B cell (primary cell): ENCODE measurements around the gene SCO2. TPM values are rescaled to one million over a fixed set of nuclear protein-coding genes. Genes with fewer than 3 reads are reported as not detected.
A peak's percentile ranks its signal among the peaks of the same experiment; 100 is the strongest.

Source experiments
- ATAC-seq: fragments of 200-7000 bp; cut with Tn5 transposase; one replicate; pipeline ENCODE4 v1.10.0; 2021; ENCODE audit warnings: low read depth, mild to moderate bottlenecking, moderate number of reproducible peaks, moderate library complexity
- CTCF ChIA-PET: fragments of 350-600 bp; sonication (Branson Sonifier 250); formaldehyde crosslinking; loops from one replicate; lab custom pipeline; 2021; ENCODE audit warnings: antibody characterized with exemption, inconsistent platforms; lab: Charles Lee
- POLR2A ChIA-PET: fragments of 350-600 bp; sonication (Branson Sonifier 250); formaldehyde crosslinking; loops from one replicate; lab custom pipeline; 2021; ENCODE audit warnings: antibody characterized with exemption; lab: Charles Lee
- DNase-seq: peaks from one replicate; pipeline ENCODE4 v3.0.0; 2013
- H2AFZ ChIP-seq: 2 replicates; pipeline ENCODE4 v1.6.1; 2012; ENCODE audit warnings: mild to moderate bottlenecking, low read depth, low read length; ENCODE audit not compliant: insufficient read depth, poor library complexity, severe bottlenecking
- H3K27ac ChIP-seq, 2 donors: 1 replicate in 1 of 2; 2 replicates in 1 of 2; pipeline ENCODE4 v1.5.1; 2012 to 2013; ENCODE audit warnings: low read length in 2 of 2, mild to moderate bottlenecking in 2 of 2, moderate library complexity in 1 of 2
- H3K27me3 ChIP-seq, 4 experiments: fragments of 200-600 bp in 1 of 4; sonication (generic) in 1 of 4; replicated peaks in 1 of 4; 1 replicate in 2 of 4; 2 replicates in 2 of 4; pipeline versions ENCODE4 v1.6.1 to v1.7.0; 2013 to 2016; ENCODE audit warnings: low read length in 3 of 4, mild to moderate bottlenecking in 2 of 4, mixed read lengths in 1 of 4, moderate library complexity in 1 of 4; ENCODE audit not compliant: insufficient read depth in 4 of 4, control insufficient read depth in 3 of 4; ENCODE audit errors: control extremely low read depth in 1 of 4
- H3K36me3 ChIP-seq, 2 experiments: replicated peaks in 1 of 2; 1 replicate in 1 of 2; 2 replicates in 1 of 2; pipeline versions ENCODE4 v1.6.1 to v1.7.1; 2013; ENCODE audit warnings: low read length in 1 of 2; ENCODE audit not compliant: insufficient read depth in 2 of 2, control insufficient read depth in 1 of 2; ENCODE audit errors: control extremely low read depth in 1 of 2, extremely low read depth in 1 of 2
- H3K4me1 ChIP-seq, 2 donors: fragments of 200-600 bp in 1 of 2; sonication (generic) in 1 of 2; 1 replicate in 1 of 2; 2 replicates in 1 of 2; pipeline versions ENCODE4 v1.5.1 to v1.6.1; 2013 to 2017; ENCODE audit warnings: low read length in 2 of 2; ENCODE audit not compliant: control insufficient read depth in 2 of 2, insufficient read depth in 2 of 2
- H3K4me2 ChIP-seq: replicated peaks from 2 replicates; pipeline ENCODE3; 2012; ENCODE audit warnings: mild to moderate bottlenecking, low read depth, low read length; ENCODE audit not compliant: poor library complexity, severe bottlenecking
- H3K4me3 ChIP-seq, 5 experiments: fragments of 200-600 bp in 1 of 5; sonication (generic) in 1 of 5; 1 replicate in 3 of 5; 2 replicates in 2 of 5; pipeline versions ENCODE4 v1.5.1 to v1.7.0; 2011 to 2016; ENCODE audit warnings: low read length in 4 of 5, mild to moderate bottlenecking in 4 of 5, low read depth in 2 of 5, control low read depth in 1 of 5, moderate library complexity in 1 of 5; ENCODE audit not compliant: insufficient read depth in 1 of 5; ENCODE audit errors: control extremely low read depth in 1 of 5, extremely low read depth in 1 of 5
- H3K79me2 ChIP-seq: fragments of 200-600 bp; sonication (generic); one replicate; pipeline ENCODE4 v1.6.0; 2016; ENCODE audit warnings: low read length; ENCODE audit not compliant: control insufficient read depth, insufficient read depth
- H3K9ac ChIP-seq: fragments of 200-600 bp; sonication (generic); 2 replicates; pipeline ENCODE4 v1.6.1; 2017; ENCODE audit warnings: mild to moderate bottlenecking, low read length, moderate library complexity
- H3K9me3 ChIP-seq, 3 donors: one replicate each; pipeline versions ENCODE4 v1.6.1 to v1.7.1; 2013; ENCODE audit warnings: low read length in 2 of 3; ENCODE audit not compliant: control insufficient read depth in 2 of 3, insufficient read depth in 1 of 3; ENCODE audit errors: control extremely low read depth in 1 of 3
- H4K20me1 ChIP-seq: 2 replicates; pipeline ENCODE4 v1.6.0; 2012; ENCODE audit warnings: mild to moderate bottlenecking, low read length; ENCODE audit not compliant: insufficient read depth, control insufficient read depth, poor library complexity, severe bottlenecking
- H3K27ac Mint-ChIP-seq: one replicate; pipeline ENCODE4 v1.8.0; 2021; ENCODE audit warnings: mixed read lengths
- H3K27me3 Mint-ChIP-seq: one replicate; pipeline ENCODE4 v1.8.0; 2021; ENCODE audit warnings: mixed read lengths
- H3K4me1 Mint-ChIP-seq: one replicate; pipeline ENCODE4 v1.8.0; 2021; ENCODE audit warnings: mixed read lengths
- H3K4me3 Mint-ChIP-seq: one replicate; pipeline ENCODE4 v1.8.0; 2021; ENCODE audit warnings: mixed read lengths
- H3K9me3 Mint-ChIP-seq: one replicate; pipeline ENCODE4 v1.8.0; 2022; ENCODE audit warnings: mixed read lengths; ENCODE audit not compliant: insufficient read depth
- CTCF ChIP-seq: fragments of 200-600 bp; IDR thresholded peaks from one replicate; pipeline ENCODE4 v1.8.0; 2022; ENCODE audit warnings: antibody characterized with exemption, mild to moderate bottlenecking
- EZH2 ChIP-seq: IDR thresholded peaks from 2 replicates; pipeline ENCODE4 v1.6.1; 2012; ENCODE audit warnings: borderline replicate concordance, low read depth, mild to moderate bottlenecking, moderate library complexity, low read length; ENCODE audit not compliant: insufficient read depth, poor library complexity, severe bottlenecking
- WGBS: methylation state at CpG from one replicate; pipeline ENCODE4 v1.1.5; 2013; ENCODE audit warnings: missing lambda C conversion rate; ENCODE audit not compliant: insufficient coverage; 5-methylcytosine and 5-hydroxymethylcytosine counted together
- intact Hi-C: fragments of 100-400 bp; cut with micrococcal nuclease; formaldehyde crosslinking; loops from one replicate; pipeline ENCODE4 v1.10.0; 2022
- polyA plus RNA-seq: library from polyadenylated mRNA; depleted of rRNA; stranded (reverse); fragments of >200 nt; gene quantifications from 2 replicates; pipeline ENCODE4 v1.2.3, GENCODE V29; 2012
- total RNA-seq, 2 donors: library from RNA; stranded (reverse); fragments of 120-200 nt in 1 of 2; gene quantifications; 1 replicate in 1 of 2; 2 replicates in 1 of 2; pipeline versions ENCODE4 v1.2.3 to v1.2.4, GENCODE V29; 2013 to 2022

Gene SCO2
- total and polyA plus RNA-seq, 2 donors (not counting 1 experiment from before 2014, with no cell fraction given) = 1.1 to 14.2 TPM

- peaks cover 0 to 9% (median 0%) of the 10 kb centered on the region in 3 donors for H3K9me3 ChIP-seq
- POLR2A ChIA-PET = interaction anchor here (0.7 to 5.4 kb wide), 9 partner anchors 11 to 99 kb away, joined by 3 to 104 read pairs (median 5); partner anchors contain the start of genes ARSA, LMF2, NCAPH2 and SYCE3
- H3K36me3 ChIP-seq = no peaks in the 10 kb centered on the region
- H3K27me3 Mint-ChIP-seq = no peaks in the 10 kb centered on the region
- peak overlapping the region; percentile 97 for H3K9ac ChIP-seq
- peak overlapping the region; percentile 59 for H2AFZ ChIP-seq
- peaks cover 25 to 67% of the 10 kb centered on the region in 2 donors for H3K4me1 ChIP-seq
- H3K9me3 Mint-ChIP-seq = no peaks in the 10 kb centered on the region
- DNase-seq (no peak), ATAC-seq (no peak)
- no peaks in the 10 kb centered on the region for H3K27me3 ChIP-seq
- H3K27ac ChIP-seq = peak overlapping the region; percentile 81 to 99
- no peak for TF ChIP-seq CTCF
- no peak for TF ChIP-seq EZH2
- H4K20me1 ChIP-seq = peaks cover 9% of the 10 kb centered on the region
- peak overlapping the region; percentile 83 for H3K27ac Mint-ChIP-seq
- CTCF ChIA-PET = interaction anchor here (1.1 to 5.5 kb wide), 5 partner anchors 9 to 279 kb away, joined by 4 to 81 read pairs (median 11); partner anchors contain the start of genes HDAC10 and SYCE3
- peaks cover 53% of the 10 kb centered on the region for H3K4me1 Mint-ChIP-seq
- H3K79me2 ChIP-seq = peaks cover 19% of the 10 kb centered on the region
- peak overlapping the region; percentile 84 for H3K4me2 ChIP-seq
- peak overlapping the region; percentile 14 to 95 (median 95) for H3K4me3 ChIP-seq
- 28% methylated on average over 50 of the region's 50 CpGs for WGBS
- H3K4me3 Mint-ChIP-seq = peak overlapping the region; percentile 86
- intact Hi-C loops = loop anchor here (5.0 kb wide), 1 partner anchor 57 kb away; no protein-coding TSS in a partner anchor
These were observed 4.1 kb upstream of the SCO2 start for GRCh38 chr22:50529416-50529896.
